Fibroblast of lung (primary cell): ENCODE measurements around the gene ADGRG3. TPM values are rescaled to one million over a fixed set of nuclear protein-coding genes. Genes with fewer than 3 reads are reported as not detected.
A peak's percentile ranks its signal among the peaks of the same experiment; 100 is the strongest.

Experiments used
- DNase-seq, 2 donors: peaks; one replicate each; pipeline versions ENCODE4 v3.0.0 to v3.0.0-alpha.2; 2010; ENCODE audit warnings: low read depth in 2 of 2
- H2AFZ ChIP-seq: 2 replicates; pipeline ENCODE4 v1.5.1; 2012; ENCODE audit warnings: low read length, control low read depth, inconsistent platforms
- H3K27ac ChIP-seq: 2 replicates; pipeline ENCODE4 v1.5.1; 2011; ENCODE audit warnings: low read length, control low read depth; ENCODE audit not compliant: insufficient read depth
- H3K27me3 ChIP-seq: 2 replicates; pipeline ENCODE4 v1.5.1; 2011; ENCODE audit warnings: mild to moderate bottlenecking, low read length; ENCODE audit not compliant: control insufficient read depth, insufficient read depth
- H3K36me3 ChIP-seq: 2 replicates; pipeline ENCODE4 v1.5.1; 2011; ENCODE audit warnings: low read length; ENCODE audit not compliant: control insufficient read depth, insufficient read depth
- H3K4me1 ChIP-seq: 2 replicates; pipeline ENCODE4 v1.5.1; 2011; ENCODE audit warnings: low read length; ENCODE audit not compliant: control insufficient read depth, insufficient read depth; ENCODE audit errors: extremely low read depth
- H3K4me2 ChIP-seq: 2 replicates; pipeline ENCODE4 v1.5.1; 2011; ENCODE audit warnings: low read length, control low read depth; ENCODE audit not compliant: insufficient read depth; ENCODE audit errors: extremely low read depth
- H3K4me3 ChIP-seq, 4 experiments: fragments of 200-600 bp in 1 of 4; sonication (generic) in 1 of 4; replicated peaks in 1 of 4; 2 replicates each; pipeline ENCODE4 v1.5.1; 2011 to 2016; ENCODE audit warnings: low read length in 4 of 4, low read depth in 3 of 4, mild to moderate bottlenecking in 3 of 4, control low read depth in 2 of 4, inconsistent platforms in 1 of 4, mixed read lengths in 1 of 4; ENCODE audit not compliant: insufficient read depth in 1 of 4; ENCODE audit errors: control extremely low read depth in 1 of 4
- H3K79me2 ChIP-seq: 2 replicates; pipeline ENCODE4 v1.5.1; 2012; ENCODE audit warnings: mild to moderate bottlenecking, low read length, inconsistent platforms; ENCODE audit not compliant: control insufficient read depth, insufficient read depth
- H3K9ac ChIP-seq: 2 replicates; pipeline ENCODE4 v1.5.1; 2011; ENCODE audit warnings: mild to moderate bottlenecking, low read length, control low read depth; ENCODE audit not compliant: insufficient read depth
- H3K9me3 ChIP-seq: 2 replicates; pipeline ENCODE4 v1.5.1; 2012; ENCODE audit warnings: low read depth, low read length; ENCODE audit not compliant: control insufficient read depth, insufficient read depth
- H4K20me1 ChIP-seq: 2 replicates; pipeline ENCODE4 v1.5.1; 2011; ENCODE audit warnings: low read length; ENCODE audit not compliant: control insufficient read depth, insufficient read depth; ENCODE audit errors: extremely low read depth
- CTCF ChIP-seq, 2 donors: IDR thresholded peaks in 1 of 2; conservative IDR thresholded peaks in 1 of 2; 1 replicate in 1 of 2; 2 replicates in 1 of 2; pipeline ENCODE4 v1.5.1; 2011 to 2012; ENCODE audit warnings: low read length in 2 of 2, control low read depth in 1 of 2, inconsistent platforms in 1 of 2, low read depth in 1 of 2, mild to moderate bottlenecking in 1 of 2
- EZH2 ChIP-seq: IDR thresholded peaks from 2 replicates; pipeline ENCODE4 v1.5.1; 2012; ENCODE audit warnings: low read length, control low read depth, mild to moderate bottlenecking; ENCODE audit errors: missing control alignments
- polyA plus RNA-seq, 2 donors: library from polyadenylated mRNA; depleted of rRNA in 1 of 2; stranded (reverse) in 1 of 2; unstranded in 1 of 2; fragments of >200 nt; gene quantifications; 2 replicates each; pipeline ENCODE4 v1.2.1, GENCODE V29; 2011 to 2012; ENCODE audit warnings: missing spikeins in 1 of 2
- total RNA-seq: library from RNA; depleted of rRNA; stranded (reverse); fragments of >200 nt; gene quantifications from 2 replicates; pipeline ENCODE4 v1.2.1, GENCODE V29; 2014

Gene ADGRG3
- total and polyA plus RNA-seq, 2 donors (not counting 1 experiment from before 2014, with no cell fraction given): not detected

GRCh38 chr16:57628008-57628781, 39.9 kb upstream of the ADGRG3 start, which contains the start of gene ADGRG1:
Gene ADGRG1, plus strand, starts transcription at chr16:57628630. Its CDS starts 21,658 bp downstream, at chr16:57650288.
- Histone ChIP-seq H3K27ac (peak within 1 kb of the TSS; percentile 96), H3K9ac (peak within 1 kb of the TSS; percentile 74), H3K4me2 (peak within 1 kb of the TSS; percentile 91), H3K36me3 (no peaks in the 10 kb centered on the region), H2AFZ (peak within 1 kb of the TSS; percentile 59), H3K4me1 (peaks cover 27% of the 10 kb centered on the region), H3K9me3 (no peaks in the 10 kb centered on the region), H3K79me2 (peaks cover 3% of the 10 kb centered on the region), H3K27me3 (no peaks in the 10 kb centered on the region), H3K4me3 (peak within 1 kb of the TSS; percentile 20 to 44 (median 30)), H4K20me1 (no peaks in the 10 kb centered on the region)
- peak; percentile 93 to 96 for DNase-seq
- no peak for TF ChIP-seq EZH2
- peak in 1 of 2 donors; percentile 26 for TF ChIP-seq CTCF (conservative IDR thresholded peaks at IDR 0.05 in 1 of 2, IDR thresholded peaks at IDR 0.05 in 1 of 2; ENCODE audit: low read depth in 1 of 2, low read length in 2 of 2)

- peak overlapping the region; percentile 20 to 44 (median 30) for H3K4me3 ChIP-seq
Observed at GRCh38 chr16:57628783-57629293, 39.3 kb upstream of the ADGRG3 start.

More at GRCh38 chr16:57628783-57629293, 39.3 kb upstream of the ADGRG3 start:
- no peaks in the 10 kb centered on the region for H3K27me3 ChIP-seq
- H2AFZ ChIP-seq: peak overlapping the region; percentile 3
- peak overlapping the region; percentile 91 for H3K4me2 ChIP-seq
- H3K36me3 ChIP-seq: no peaks in the 10 kb centered on the region
- peak overlapping the region; percentile 61 for H3K9ac ChIP-seq
- no peak for DNase-seq
- H3K79me2 ChIP-seq: peaks cover 3% of the 10 kb centered on the region
- peaks cover 30% of the 10 kb centered on the region for H3K4me1 ChIP-seq
- peak overlapping the region; percentile 96 for H3K27ac ChIP-seq
- H3K9me3 ChIP-seq: no peaks in the 10 kb centered on the region
- no peaks in the 10 kb centered on the region for H4K20me1 ChIP-seq
- TF ChIP-seq CTCF (conservative IDR thresholded peaks at IDR 0.05 in 1 of 2, IDR thresholded peaks at IDR 0.05 in 1 of 2; ENCODE audit: low read depth in 1 of 2, low read length in 2 of 2) (no peak), EZH2 (no peak)
